AG04449 (cell line): ENCODE results near the gene DCANP1.

ENCODE experiments used
- CTCF ChIA-PET: fragments of 350-600 bp; formaldehyde crosslinking; extraction: SDS; loops from one replicate; lab custom pipeline; 2021; ENCODE audit warnings: antibody characterized with exemption; lab: Yijun Ruan, JAX
- POLR2A ChIA-PET: fragments of 400-600, 350-600 bp; formaldehyde crosslinking; extraction: SDS; loops from one replicate; lab custom pipeline; 2020; ENCODE audit warnings: antibody characterized with exemption, inconsistent platforms; lab: Yijun Ruan, JAX
- DNase-seq: peaks from one replicate; pipeline ENCODE4 v3.0.0-alpha.2; 2010; ENCODE audit warnings: low read depth, low spot score
- H3K4me3 ChIP-seq: 2 replicates; pipeline ENCODE4 v1.5.1; 2011; ENCODE audit warnings: low read depth, mild to moderate bottlenecking, control low read depth, low read length
- TF ChIP-seq, protein P1 (sequence below): IDR thresholded peaks from one replicate; pipeline ENCODE4 v1.5.1; 2011; ENCODE audit warnings: mild to moderate bottlenecking, moderate library complexity, low read length, control low read depth, inconsistent platforms; ENCODE audit not compliant: insufficient read depth; ENCODE audit errors: missing control alignments

The DCANP1 gene

DNA sequence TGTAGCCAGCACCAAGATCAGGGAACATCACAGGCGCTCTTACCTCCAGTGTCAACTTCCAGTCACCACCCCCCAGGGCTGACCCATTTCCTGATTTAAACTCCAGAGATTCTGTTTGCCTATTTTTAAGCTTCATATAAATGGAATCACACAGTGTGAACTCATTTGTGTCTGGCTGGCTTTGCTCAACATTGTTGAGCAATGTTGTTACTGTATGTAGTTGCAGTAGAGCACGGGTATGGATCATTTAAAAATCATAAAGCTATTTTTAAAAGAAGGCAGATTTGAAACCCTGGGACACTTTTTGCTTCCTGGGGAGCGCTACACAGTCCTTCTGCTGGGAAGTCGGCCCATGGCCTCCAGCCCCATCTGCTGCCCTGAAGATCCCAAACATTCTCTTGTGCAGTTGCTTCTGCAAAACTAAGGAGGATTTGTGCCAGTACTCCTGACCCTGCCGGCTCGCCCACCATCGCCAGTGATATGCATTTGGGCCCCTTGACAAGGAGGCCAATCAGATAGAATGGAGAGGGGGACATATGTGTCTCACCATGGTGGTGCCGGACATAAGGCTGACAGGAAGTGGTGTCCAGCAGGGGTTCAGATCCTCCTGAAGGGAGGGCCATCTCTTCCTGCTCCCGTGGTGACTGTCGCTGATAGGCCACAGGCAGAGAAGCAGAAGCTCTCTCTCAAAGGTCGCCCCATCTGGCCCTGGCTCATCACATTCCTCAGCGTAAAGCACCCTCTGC is 13.3 kb downstream of the DCANP1 start:
- ChIA-PET CTCF (interaction anchor here (1.0 to 10.7 kb wide), 6 partner anchors 8 to 133 kb away, joined by 3 to 134 read pairs (median 5); no protein-coding TSS in a partner anchor), POLR2A (interaction anchor here (0.6 to 0.9 kb wide), 2 partner anchors 10 to 511 kb away, joined by 3 to 4 read pairs; no protein-coding TSS in a partner anchor)
- no peak for DNase-seq
- H3K4me3 ChIP-seq = no peak overlapping the region
- TF ChIP-seq, protein P1, sequence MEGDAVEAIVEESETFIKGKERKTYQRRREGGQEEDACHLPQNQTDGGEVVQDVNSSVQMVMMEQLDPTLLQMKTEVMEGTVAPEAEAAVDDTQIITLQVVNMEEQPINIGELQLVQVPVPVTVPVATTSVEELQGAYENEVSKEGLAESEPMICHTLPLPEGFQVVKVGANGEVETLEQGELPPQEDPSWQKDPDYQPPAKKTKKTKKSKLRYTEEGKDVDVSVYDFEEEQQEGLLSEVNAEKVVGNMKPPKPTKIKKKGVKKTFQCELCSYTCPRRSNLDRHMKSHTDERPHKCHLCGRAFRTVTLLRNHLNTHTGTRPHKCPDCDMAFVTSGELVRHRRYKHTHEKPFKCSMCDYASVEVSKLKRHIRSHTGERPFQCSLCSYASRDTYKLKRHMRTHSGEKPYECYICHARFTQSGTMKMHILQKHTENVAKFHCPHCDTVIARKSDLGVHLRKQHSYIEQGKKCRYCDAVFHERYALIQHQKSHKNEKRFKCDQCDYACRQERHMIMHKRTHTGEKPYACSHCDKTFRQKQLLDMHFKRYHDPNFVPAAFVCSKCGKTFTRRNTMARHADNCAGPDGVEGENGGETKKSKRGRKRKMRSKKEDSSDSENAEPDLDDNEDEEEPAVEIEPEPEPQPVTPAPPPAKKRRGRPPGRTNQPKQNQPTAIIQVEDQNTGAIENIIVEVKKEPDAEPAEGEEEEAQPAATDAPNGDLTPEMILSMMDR = no peak

DNA sequence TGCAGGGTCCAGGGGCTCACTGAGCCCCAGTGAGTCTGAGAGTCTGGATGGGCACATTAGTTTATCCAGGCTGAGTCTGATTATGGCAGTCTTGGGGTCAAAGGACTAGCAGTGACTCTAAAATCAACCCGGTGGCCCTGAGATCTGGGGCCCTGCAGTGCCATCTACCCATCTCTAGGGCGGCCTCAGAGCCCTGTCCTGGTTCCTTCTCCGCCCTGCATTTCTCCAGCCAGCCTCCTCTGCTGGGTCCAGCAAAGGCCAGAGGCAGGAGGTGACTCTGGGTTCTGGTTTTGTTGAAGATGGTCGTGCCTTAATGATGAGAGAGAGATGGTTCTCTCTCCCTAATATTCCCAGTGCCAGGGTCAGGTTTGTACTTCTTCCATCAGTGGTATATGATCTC is 15.0 kb downstream of the DCANP1 start:
- TF ChIP-seq, protein P1 = no peak
- no peak for DNase-seq
- no peak overlapping the region for H3K4me3 ChIP-seq
- ChIA-PET CTCF (no interaction called here), POLR2A (no interaction called here)

DNA sequence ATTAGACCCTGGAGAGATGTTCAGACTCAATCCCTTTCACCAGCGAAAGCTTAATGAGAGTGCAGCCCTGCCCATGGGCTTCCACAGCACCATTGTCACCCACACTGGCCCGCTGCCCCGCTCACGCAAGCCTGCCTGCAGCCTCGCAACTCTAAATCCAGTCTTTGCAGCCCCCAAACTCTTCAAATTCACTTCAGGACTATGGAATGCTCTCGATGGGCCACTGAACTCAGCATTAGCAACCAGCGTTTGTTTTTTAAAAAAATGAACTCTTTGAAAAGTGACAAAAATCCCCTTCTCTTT is 17.1 kb downstream of the DCANP1 start:
- no peak for DNase-seq
- CTCF ChIA-PET = no interaction called here
- POLR2A ChIA-PET = no interaction called here
- TF ChIP-seq, protein P1 = no peak
- no peak overlapping the region for H3K4me3 ChIP-seq

DNA sequence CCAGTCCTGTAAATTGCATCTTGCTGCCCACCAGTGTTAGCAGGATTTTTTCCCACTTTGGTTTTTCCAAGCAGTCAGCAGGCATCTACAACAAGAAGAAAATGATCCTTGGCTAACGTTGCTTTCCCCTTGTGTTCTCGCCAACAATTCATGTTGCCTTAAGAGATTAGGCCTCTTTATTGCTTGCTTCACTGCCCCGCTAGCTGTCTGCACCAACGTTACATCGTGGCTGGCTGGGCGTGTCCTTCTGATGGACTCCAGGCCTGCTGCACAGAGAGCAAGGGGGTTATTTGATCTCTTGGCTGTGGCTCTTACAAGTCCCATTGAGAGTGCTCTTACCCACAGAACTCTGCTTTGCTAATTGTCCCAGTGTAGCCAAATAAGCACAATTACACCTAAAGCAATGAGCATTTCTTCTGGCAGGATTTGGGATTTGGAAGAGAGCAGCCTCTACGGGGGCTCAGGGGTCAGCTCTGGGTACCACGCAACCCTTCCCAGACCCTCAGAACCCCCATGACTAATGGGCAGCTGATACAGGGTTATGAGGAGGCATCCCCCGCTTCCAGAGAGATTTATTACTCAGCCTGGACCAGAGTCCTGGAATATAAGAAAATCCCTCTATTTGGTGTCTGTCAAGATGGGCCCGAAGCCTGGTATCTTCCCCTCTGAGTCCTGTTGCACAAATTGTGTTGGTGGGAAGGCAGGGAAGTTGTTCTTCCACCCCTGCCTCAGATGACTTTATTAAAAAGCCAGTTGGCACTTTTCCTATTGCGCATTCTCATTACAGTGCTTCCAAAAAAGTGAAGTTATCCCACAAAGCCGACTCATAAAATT is 17.6 kb downstream of the DCANP1 start:
- TF ChIP-seq, protein P1 = no peak
- ChIA-PET CTCF (interaction anchor here (1.6 to 6.3 kb wide), 2 partner anchors 8 to 82 kb away, joined by 4 to 134 read pairs; no protein-coding TSS in a partner anchor), POLR2A (no interaction called here)
- DNase-seq = no peak
- H3K4me3 ChIP-seq = no peak overlapping the region

DNA sequence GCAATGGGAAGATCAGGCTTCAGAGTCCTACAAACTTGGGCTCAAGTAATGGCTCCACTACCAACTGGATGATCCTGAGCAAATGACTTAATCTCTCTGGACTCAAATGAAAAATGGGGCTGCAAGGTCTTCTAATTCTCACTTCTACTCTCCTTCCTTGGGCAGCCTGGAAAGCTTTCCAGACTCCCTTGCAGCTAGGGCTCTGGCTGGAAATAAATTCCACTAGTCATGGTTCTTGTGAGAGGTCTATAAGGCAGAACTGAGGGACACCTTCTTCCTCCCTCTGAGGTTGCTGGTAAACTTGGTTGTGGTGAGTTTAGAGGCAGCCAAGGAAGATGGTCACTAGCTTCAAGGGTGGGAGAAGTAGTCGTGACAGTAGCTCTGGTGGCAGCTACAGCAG is 18.6 kb downstream of the DCANP1 start:
- no peak for DNase-seq

More for the DNA sequence above, 18.6 kb downstream of the DCANP1 start:
- TF ChIP-seq, protein P1 = no peak
- ChIA-PET POLR2A (no interaction called here), CTCF (interaction anchor here (1.4 to 6.3 kb wide), 3 partner anchors 9 to 81 kb away, joined by 4 to 134 read pairs (median 4); no protein-coding TSS in a partner anchor)
- H3K4me3 ChIP-seq = no peak overlapping the region
